ENCODE data around the gene SYNE1. TPM values are rescaled to one million over a fixed set of nuclear protein-coding genes. Genes with fewer than 3 reads are reported as not detected.

SYNE1 gene
- total and polyA plus RNA-seq, 8 donors = 79.1 to 201 (median 104) TPM

DNA sequence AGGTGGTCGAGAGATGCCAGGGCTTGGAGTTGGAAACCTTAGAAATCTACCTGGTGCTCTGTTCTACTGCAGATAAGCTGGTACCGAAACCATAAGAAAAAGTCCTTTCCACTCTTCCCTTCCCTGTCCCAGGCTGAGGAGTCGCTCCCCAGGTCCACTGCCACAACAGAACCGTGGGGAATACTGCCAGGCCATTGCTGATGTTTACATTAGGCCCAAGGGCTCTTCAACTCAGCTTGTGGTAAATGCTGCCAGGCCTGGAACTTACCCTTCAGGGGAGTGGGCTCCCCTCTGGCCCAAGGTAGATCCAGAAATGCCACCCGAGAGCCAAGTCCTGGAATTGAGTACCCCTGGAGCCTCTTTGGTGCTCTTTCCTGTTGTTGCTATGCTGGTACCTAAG lies 441.3 kb downstream of the SYNE1 start:
- Histone ChIP-seq H3K4me3 (no peak overlapping the region), H3K9me3 (no peaks in the 10 kb centered on the region), H3K4me1 (no peaks in the 10 kb centered on the region), H3K27ac (no peak overlapping the region), H3K27me3 (no peaks in the 10 kb centered on the region), H3K36me3 (peaks cover 0 to 61% of the 10 kb centered on the region in 2 donors)
- no peak for TF ChIP-seq CTCF (IDR thresholded peaks at IDR 0.05)
- no peak for DNase-seq
- intact Hi-C loops (cut with DNase I) = no loop called here
- peak; percentile 83 for ATAC-seq

DNA sequence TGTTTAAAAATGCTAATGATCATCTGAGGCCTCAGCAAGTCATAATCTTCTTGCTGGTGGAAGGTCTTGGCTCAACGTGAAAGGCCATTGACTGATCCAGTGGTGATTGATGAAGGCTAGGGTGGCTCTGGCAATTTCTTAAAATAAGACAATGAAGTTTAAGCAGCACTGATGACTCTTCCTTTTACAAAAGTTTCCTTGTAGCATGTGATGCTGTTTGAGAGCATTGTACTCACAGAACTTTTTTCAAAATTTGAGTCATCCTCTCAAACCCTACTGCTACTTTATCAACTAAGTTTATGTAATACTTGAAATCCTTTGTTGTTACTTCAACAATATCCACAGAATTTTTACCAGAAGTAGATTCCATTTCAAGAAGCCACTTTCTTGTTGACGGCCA lies 447.4 kb downstream of the SYNE1 start:
- intact Hi-C loops (cut with DNase I) = no loop called here

DNA sequence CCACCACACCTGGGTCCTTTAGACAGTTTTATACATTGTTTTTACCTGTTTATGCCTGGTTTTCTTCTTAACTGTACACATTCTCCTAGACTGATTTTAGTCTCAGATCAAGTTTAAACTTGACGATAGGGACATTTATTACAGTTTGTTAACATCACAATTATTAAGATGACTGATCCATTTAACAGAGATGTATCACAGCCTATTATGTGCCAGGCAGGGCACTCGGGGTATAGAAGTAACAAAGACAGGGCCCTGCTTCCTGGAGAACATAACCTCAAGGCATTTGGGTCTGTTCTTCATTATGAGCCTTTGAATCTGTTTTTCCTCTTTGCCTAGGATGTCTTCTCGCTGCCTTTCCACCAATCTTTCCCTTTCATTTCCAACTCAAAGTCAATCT lies 449.2 kb downstream of the SYNE1 start:
- intact Hi-C loops (cut with DNase I) = no loop called here
- no peak for TF ChIP-seq CTCF (IDR thresholded peaks at IDR 0.05)
- no peaks in the 10 kb centered on the region for H3K9me3 ChIP-seq

More for the DNA sequence above, 447.4 kb downstream of the SYNE1 start:
- Histone ChIP-seq H3K4me3 (no peak overlapping the region), H3K9me3 (no peaks in the 10 kb centered on the region), H3K36me3 (peaks cover 0 to 46% of the 10 kb centered on the region in 2 donors), H3K27ac (no peak overlapping the region), H3K27me3 (no peaks in the 10 kb centered on the region), H3K4me1 (no peaks in the 10 kb centered on the region)
- no peak for TF ChIP-seq CTCF (IDR thresholded peaks at IDR 0.05)
- ATAC-seq (no peak), DNase-seq (no peak)

GRCh38 chr6:152186840-152187239 lies 450.3 kb downstream of the SYNE1 start:
- Histone ChIP-seq H3K4me3 (no peak overlapping the region), H3K27me3 (no peaks in the 10 kb centered on the region), H3K36me3 (peaks cover 0 to 46% of the 10 kb centered on the region in 2 donors), H3K4me1 (no peaks in the 10 kb centered on the region), H3K27ac (no peak overlapping the region), H3K9me3 (no peaks in the 10 kb centered on the region)
- no peak for TF ChIP-seq CTCF (IDR thresholded peaks at IDR 0.05)
- DNase-seq (no peak), ATAC-seq (no peak)
- intact Hi-C loops (cut with DNase I) = no loop called here

More for the DNA sequence above, 449.2 kb downstream of the SYNE1 start:
- no peak overlapping the region for H3K4me3 ChIP-seq
- peaks cover 0 to 44% of the 10 kb centered on the region in 2 donors for H3K36me3 ChIP-seq
- ATAC-seq (no peak), DNase-seq (no peak)
- no peaks in the 10 kb centered on the region for H3K27me3 ChIP-seq
- H3K4me1 ChIP-seq = no peaks in the 10 kb centered on the region
- no peak overlapping the region for H3K27ac ChIP-seq

DNA sequence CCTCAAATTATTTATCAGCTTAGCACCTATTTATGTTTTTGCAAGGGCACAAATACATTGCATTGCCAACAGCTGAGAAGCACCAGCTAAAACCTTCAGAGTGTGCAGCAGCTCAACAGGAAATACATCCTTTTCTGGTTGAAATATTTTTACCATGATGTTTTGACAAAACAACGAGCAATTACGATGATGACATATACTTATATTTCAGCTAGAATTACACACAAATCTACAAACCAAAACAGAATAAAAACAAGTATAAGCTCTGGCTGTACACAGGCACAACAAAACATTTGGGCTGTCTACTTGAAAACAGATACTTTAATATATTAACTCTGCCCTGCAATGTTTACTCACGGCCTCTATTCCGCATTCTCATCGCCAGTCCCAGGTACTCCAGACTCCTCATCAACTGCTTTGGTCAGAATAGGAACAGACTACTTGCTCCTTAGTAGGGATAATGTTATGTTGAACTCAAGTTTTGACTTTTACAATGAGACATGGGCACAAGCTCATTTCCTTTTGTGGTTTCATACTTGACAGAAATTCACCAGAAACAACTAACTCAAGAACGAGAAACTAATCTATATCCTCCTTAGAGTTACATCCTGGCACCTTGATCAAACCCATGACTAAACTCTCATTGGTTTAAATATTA lies 452.1 kb downstream of the SYNE1 start:
- H3K4me3 ChIP-seq = no peak overlapping the region
- H3K9me3 ChIP-seq = no peaks in the 10 kb centered on the region
- peak overlapping the region in 1 of 2 donors; percentile 40 for H3K27ac ChIP-seq
- intact Hi-C loops (cut with DNase I) = no loop called here
- no peaks in the 10 kb centered on the region for H3K27me3 ChIP-seq
- no peak for TF ChIP-seq CTCF (IDR thresholded peaks at IDR 0.05)
- DNase-seq (no peak), ATAC-seq (no peak)
- H3K4me1 ChIP-seq = no peaks in the 10 kb centered on the region
- H3K36me3 ChIP-seq = peaks cover 0 to 49% of the 10 kb centered on the region in 2 donors

Data from left lung (tissue), 10 donors.